Renal cortical epithelial cell (primary cell): ENCODE measurements around the gene CLOCK. TPM values are rescaled to one million over a fixed set of nuclear protein-coding genes. Genes with fewer than 3 reads are reported as not detected.
"Not testable (repeated sequence)": the region's sequence is repeated elsewhere in the genome, so short reads cannot be mapped to it uniquely, and the experiment has no call there.

ENCODE experiments used
- DNase-seq: peaks from one replicate; pipeline ENCODE4 v3.0.0-alpha.2; 2011; ENCODE audit warnings: low read depth
- total RNA-seq: library from RNA; depleted of rRNA; stranded (reverse); fragments of >200 nt; gene quantifications from 2 replicates; pipeline ENCODE4 v1.2.3, GENCODE V29; 2014

Gene CLOCK, protein sequence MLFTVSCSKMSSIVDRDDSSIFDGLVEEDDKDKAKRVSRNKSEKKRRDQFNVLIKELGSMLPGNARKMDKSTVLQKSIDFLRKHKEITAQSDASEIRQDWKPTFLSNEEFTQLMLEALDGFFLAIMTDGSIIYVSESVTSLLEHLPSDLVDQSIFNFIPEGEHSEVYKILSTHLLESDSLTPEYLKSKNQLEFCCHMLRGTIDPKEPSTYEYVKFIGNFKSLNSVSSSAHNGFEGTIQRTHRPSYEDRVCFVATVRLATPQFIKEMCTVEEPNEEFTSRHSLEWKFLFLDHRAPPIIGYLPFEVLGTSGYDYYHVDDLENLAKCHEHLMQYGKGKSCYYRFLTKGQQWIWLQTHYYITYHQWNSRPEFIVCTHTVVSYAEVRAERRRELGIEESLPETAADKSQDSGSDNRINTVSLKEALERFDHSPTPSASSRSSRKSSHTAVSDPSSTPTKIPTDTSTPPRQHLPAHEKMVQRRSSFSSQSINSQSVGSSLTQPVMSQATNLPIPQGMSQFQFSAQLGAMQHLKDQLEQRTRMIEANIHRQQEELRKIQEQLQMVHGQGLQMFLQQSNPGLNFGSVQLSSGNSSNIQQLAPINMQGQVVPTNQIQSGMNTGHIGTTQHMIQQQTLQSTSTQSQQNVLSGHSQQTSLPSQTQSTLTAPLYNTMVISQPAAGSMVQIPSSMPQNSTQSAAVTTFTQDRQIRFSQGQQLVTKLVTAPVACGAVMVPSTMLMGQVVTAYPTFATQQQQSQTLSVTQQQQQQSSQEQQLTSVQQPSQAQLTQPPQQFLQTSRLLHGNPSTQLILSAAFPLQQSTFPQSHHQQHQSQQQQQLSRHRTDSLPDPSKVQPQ
- total RNA-seq, result 20.0 and 25.6 TPM in 2 replicates

GRCh38 chr4:55546756-55547465, at the start of gene CLOCK:
CLOCK (minus strand) TSS chr4:55546909; CDS start chr4:55482785, 64,124 bp downstream.
- DNase-seq, result peak; percentile 47

- DNase-seq, result no peak
Observed at GRCh38 chr4:55592014-55592413, 45.3 kb upstream of the CLOCK start, which contains the start of gene PDCL2. PDCL2 (minus strand) TSS chr4:55592245; CDS start chr4:55592109, 136 bp downstream.

DNA sequence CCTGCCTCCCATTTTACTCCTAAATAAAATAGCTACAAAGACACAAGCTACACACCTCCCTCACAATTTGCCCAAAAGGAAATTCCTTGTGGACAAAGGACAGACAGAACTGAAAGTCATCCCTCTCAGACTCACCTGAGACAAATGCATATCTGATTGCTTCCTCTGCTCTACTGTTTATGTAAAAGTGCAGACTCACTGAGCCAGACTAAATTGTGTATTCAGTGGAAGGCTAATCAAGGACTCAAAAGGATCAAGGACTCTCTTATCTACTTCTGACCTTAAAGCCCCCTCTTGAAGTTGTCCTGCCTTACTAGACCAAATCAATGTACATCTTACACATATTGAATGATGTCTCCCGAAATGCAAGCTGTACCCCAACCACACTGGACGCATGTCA, 41.5 kb upstream of the CLOCK start:
- DNase-seq, result no peak

DNA sequence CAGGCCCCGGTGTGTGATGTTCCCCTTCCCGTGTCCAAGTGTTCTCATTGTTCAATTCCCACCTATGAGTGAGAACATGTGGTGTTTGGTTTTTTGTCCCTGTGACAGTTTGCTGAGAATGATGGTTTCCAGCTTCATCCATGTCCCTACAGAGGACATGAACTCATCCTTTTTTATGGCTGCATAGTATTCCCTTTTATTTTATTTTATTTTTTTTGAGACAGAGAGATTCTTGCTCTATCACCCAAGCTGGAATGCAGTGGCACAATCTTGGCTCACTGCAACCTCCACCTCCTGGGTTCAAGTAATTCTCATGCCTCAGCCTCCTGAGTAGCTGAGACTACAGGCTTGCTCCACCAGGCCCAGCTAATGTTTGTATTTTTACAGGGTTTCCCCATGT, 36.1 kb upstream of the CLOCK start:
- DNase-seq, result not testable (repeated sequence)

- DNase-seq, result no peak
Observed at GRCh38 chr4:55578341-55579010, 31.8 kb upstream of the CLOCK start.

- no peak for DNase-seq
Observed at GRCh38 chr4:55575513-55575912, 28.8 kb upstream of the CLOCK start.

DNA sequence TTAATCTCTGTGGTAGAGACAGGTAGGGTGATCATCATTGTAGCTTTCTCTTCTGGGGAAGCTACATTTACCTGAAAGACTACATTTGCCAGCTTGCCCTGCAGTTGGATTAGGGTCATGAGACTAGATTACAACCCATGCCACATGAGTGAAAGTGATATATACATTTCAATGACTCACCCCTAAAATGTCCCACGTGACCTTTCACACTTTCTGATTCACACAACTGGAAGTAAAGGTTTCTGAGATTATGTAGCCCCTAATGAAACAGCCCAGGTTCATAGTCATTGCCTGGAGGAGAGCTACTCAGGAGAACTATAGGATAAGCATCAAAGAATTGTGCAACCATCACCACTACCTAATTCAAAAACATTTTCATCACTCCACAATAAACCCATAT, 27.5 kb upstream of the CLOCK start:
- DNase-seq, result no peak

DNA sequence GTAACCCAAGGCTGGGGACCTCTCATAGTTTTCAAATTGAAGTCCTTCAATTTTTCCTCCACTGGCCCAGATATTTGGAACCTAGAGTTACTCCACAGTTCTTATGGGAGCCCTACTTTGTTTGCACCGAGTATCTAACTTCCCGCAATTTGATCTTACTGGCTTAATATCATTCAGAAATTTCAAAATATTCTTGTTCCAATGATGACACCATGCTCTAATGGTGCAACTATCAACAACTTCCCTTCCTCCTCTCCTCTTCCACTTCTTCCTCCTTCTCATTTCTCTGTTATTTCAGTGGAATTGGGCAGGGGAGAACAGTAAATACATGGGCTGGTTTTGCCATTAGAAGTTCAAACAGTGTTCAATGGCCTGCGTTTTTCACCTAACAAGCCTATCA, 25.1 kb upstream of the CLOCK start:
- no peak for DNase-seq

- no peak for DNase-seq
Observed at GRCh38 chr4:55568905-55569504, 22.3 kb upstream of the CLOCK start.

GRCh38 chr4:55561889-55562288, 15.2 kb upstream of the CLOCK start:
- DNase-seq, result no peak

DNA sequence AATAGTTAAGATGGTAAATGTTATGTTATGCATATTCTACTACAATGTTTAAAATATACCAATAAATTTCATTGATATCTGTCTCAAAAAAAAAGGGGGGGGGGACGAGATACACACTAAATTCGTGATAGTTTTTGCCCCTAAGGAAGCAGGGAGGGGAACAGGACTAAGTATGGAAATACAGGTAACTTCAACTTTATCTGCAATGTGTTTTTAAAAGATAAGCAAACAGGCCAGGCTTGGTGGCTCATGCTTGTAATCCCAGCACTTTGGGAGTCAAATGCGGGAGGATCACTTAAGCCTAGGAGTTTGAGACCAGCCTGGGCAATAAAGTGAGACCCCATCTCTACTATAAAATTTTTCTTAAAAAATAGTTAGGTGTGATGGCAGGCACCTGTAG, 13.4 kb upstream of the CLOCK start:
- no peak for DNase-seq

GRCh38 chr4:55554453-55555030, 7.8 kb upstream of the CLOCK start:
- DNase-seq, result peak; percentile 60

DNA sequence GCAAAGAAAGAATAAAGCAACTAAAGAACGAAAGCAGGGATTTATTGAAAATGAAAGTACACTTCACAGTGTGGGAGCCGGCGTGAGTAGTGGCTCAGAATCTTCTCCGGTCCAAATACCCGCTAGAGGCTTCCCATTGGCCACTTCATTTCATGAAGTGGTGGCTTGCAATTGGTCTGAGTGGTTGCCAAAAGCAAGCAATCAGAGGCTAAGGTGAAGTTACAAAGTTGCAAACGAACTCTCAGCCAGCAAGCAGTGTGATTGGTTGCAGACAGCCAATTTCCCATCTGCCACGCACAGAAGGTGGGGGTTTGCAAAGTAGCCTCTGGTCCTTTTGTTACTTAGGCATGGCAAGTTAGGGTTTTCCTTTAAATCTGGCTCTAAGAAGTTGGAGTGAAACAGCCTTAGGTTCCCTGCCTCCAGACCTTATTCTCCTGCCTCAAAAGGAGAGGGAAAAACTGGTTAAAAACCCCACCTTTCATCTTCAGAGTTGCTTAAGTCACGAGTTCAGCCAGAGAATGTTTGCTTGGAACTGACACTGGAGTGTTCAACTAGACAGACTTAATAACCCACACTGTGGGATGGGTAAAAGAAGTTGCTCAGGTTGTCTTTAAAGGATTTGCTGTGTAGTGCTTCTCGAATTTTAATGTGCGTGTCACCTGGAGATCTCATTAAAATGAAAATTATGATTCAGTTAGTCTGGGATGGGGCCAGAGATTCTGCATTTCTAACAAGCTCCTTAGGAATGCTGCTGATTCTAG, 6.9 kb upstream of the CLOCK start:
- DNase-seq, result peak; percentile 48

GRCh38 chr4:55551964-55552363, 5.3 kb upstream of the CLOCK start:
- not testable (repeated sequence) for DNase-seq

DNA sequence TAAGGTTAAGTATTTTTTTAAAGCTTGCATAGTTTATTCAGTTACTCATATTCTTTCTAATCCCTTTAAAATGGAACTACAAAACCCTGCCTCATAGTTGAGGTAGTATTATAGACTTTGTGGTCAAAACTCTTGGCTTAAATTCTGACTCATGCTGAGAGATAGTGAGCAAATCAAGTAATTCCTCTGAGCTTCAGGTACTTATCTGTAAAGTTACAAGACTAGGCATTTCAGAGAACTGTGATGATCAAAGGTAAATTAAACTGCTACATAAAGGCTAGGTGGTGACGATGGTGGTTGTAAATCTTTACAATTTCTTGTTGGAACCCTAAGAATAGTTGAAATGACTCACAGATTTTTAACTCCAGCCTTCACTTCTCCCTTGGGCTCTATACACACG, 3.2 kb upstream of the CLOCK start:
- DNase-seq, result peak; percentile 75

GRCh38 chr4:55547918-55548317, 1.2 kb upstream of the CLOCK start:
- DNase-seq, result no peak

DNA sequence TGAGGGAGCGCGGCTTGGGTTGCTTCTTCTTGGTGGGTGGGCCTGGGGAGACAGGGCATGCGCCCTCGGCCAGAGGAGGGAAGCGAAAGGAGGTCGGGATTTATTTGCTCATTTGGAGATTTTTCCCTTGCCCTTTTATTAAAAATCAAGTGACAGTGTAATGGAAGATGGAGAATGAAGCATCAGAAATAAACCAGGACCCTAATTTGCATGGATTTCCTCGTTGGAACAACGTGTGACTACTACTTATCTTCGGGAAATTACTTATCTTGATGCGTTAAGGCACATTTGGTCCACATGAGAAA, 709 bp upstream of the CLOCK start:
- no peak for DNase-seq

- no peak for DNase-seq
Observed at GRCh38 chr4:55546506-55546755, 278 bp downstream of the CLOCK start.

DNA sequence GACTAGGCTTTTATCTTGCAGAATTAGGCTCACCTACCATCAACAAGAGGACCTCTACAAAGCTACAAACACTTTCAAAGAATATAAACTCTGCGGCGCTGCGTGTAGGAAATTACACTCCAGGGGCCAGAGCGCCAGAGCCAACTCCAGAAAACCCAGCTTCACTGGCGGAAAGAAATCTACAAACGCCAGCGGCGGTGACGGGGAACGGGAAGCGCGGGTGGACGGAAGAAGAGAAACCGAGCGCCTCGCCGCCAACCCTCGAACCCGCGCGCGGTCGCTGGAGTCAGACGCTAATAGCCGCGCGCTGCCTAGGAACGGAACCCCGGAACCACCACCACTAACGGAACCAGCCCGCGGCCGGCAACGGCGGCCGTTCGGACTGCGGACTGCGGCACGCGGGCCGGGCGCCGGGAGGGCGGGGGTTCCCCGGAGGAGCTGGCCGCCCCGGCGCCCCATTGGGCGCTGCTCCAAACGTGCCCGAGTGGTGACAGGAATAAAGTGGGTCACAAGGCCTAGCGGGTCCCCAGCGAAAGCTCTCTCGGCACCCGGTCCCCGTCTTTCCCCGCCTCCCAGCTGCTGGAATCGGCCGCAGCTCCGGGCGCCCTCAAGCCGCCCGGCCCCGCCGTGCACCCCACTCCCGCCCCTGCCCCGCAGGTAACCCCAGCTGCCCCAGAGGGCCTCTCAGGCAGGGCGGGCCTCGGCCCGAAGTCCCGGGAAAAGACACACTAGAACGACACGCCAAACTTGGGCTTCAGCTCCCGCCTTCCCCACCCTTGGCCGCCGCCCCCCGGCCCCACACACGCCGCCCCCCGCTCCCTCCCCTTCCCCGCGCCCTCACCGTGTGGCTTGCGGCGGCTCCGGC, 836 bp downstream of the CLOCK start:
- DNase-seq, result peak; percentile 40

DNA sequence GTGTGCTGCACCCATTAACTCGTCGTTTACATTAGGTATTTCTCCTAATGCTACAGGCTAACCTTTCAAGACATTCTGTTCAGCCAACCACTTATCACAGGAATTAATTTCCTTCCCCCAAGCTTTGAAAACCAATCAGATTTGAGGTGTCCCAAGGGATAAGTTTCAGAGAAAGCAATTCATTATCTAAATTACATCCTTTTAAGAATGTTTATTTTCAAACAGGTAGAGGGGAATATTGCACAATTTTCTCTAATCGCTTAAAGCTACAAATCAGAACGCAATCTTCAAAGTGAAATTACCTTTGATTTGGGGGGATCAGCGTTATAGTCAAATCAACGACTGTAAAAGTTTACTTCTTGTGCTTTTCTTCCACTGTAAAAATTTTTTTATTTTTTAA, 1.6 kb downstream of the CLOCK start:
- peak; percentile 38 for DNase-seq
